GM12891 (cell line): ENCODE measurements around the gene TNRC6C.

Source experiments
- POLR2A ChIP-seq: IDR thresholded peaks from 2 replicates; pipeline ENCODE4 v1.6.1; 2011; ENCODE audit warnings: low read depth, low read length, control low read depth
- TAF1 ChIP-seq: IDR thresholded peaks from 2 replicates; pipeline ENCODE4 v1.6.1; 2011; ENCODE audit warnings: low read depth, low read length, control low read depth

DNA sequence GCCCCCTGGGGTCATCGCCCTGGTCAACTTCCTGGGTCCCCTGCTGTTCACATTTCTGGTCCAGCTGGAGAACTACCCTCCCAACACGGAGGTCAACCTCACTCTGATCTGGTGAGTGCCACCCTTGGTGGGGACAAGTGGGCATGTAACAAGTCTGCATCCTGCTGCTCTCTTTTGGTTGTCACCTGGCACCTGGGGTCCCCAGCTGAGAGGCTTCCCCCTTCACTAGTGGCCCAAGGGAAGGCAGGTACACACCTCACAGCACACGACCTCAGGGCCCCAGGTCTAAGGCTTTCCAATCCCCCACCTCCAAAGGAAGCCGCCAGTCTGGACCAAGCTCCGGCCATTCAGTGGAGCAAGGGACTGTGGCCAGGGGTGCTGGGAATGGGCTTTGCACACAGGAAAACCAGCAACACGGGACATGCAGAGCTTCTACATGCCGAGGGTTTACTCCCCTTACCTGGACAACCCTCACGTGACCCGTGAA lies 176.4 kb downstream of the TNRC6C start:
- TF ChIP-seq POLR2A (no peak), TAF1 (no peak)
